NCI-H146 (cell line): ENCODE results near the gene OR1I1.

Source experiments
- DNase-seq: peaks from one replicate; lab custom pipeline; 2025; lab: John Stamatoyannopoulos, UW

OR1I1 gene

GRCh38 chr19:15098460-15098859, 16.4 kb downstream of the OR1I1 start:
- no peak for DNase-seq

- DNase-seq: no peak
Measured at GRCh38 chr19:15099017-15099582, 17.1 kb downstream of the OR1I1 start.

GRCh38 chr19:15101479-15102082, 19.6 kb downstream of the OR1I1 start:
- DNase-seq: peak; percentile 25

DNA sequence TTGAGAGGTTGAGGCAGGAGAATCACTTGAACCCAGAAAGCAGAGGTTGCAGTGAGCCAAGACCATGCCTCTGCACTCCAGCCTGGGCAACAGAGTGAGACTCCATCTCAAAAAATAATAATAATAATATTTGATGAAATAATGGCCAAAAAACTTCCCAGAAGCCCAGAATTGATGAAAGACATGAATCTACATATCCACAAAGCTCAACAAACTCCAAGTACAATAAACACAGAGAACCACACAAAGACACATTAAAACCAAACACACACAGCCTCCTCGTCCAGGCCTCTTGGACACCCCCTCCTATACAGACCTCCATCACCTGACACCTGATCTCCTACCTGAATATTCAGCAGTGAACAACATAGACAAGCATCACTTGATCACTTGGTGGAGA, 22.0 kb downstream of the OR1I1 start:
- no peak for DNase-seq

DNA sequence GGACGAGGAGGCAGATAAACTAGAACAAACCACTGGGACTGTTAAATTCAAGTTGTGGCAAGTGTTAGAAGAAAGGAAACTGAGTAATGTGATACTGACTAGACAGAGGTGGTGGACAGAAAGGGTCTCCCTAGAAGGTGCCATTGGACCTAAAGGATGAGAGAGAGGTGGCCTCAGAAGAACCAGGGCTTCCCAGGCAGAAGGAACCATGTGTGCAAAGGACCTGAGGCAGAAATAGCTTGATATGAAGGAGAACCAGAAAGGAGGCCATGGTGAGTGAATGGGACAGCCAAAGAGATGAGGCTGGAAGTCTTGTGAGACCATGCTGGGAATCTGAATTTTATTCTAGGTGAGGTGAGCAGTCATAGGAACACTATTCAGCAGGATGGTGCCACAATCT, 22.4 kb downstream of the OR1I1 start:
- DNase-seq: no peak

DNA sequence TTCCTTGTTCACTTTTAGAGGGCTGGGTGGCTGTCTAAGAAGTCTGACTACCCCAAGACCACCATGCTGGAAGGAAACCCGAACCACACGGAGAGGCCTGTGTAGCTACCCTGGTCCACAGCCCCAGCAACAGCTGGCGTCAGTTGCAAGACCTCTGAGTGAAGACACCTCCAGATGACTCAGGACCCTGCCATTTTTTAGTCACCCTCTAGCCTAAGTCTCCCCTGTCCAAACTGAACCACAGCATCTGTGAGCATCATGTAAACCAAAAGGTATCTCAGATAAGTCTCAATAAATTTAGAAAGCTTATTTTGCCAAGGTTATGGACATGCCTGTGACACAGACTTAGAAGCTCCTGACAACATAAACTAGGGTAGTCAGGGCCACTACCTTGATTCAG, 23.0 kb downstream of the OR1I1 start:
- DNase-seq: no peak

DNA sequence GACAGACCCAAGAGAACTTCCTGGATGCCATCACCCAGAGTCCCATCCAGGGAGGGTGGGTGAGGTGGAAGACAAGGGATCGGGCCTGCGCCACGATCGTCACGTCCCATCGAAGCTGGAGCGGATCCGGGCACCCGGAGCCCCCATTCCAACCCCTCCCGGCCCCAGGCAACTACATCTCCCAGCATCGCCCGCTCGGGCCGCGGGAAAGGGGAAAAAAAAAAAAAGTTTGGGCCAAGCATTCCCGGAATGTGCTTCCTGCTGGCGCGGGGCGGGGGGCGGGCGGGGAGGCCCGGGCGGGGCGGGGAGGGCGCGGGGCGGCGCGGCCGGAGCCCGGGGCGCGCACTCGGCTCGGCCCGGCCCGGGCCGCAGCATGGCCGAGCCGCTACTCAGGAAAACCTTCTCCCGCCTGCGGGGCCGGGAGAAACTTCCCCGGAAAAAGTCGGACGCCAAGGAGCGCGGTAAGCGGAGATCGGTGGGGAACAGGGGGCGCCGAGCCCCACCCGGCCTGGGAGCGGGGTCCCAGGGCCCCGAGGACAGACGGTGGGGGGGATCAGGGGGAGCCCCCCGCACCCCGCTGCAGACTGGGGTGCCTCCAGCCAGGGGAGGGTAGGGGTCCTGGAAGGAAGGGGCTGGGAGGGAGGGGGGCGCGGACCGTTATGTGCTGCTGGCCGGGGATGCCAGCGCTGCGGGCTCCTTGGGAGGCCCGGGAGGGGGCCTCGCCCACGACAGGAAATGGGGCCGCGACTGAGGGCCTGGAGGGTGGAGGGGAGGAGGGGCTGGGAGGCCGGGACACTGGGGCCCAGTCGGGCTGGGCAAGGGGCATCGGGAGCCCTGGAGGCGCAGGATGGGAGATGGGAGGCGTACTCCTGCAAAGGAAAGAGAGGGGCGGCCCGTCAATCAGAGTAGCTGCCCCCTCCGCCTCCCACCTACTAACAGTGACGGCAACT, 25.3 kb downstream of the OR1I1 start, which contains the start of gene SYDE1:
TSS of gene SYDE1 (plus strand) at position 341 of the 950 bp plus-strand sequence. CDS start at position 374, 33 bp downstream.
- no peak for DNase-seq

DNA sequence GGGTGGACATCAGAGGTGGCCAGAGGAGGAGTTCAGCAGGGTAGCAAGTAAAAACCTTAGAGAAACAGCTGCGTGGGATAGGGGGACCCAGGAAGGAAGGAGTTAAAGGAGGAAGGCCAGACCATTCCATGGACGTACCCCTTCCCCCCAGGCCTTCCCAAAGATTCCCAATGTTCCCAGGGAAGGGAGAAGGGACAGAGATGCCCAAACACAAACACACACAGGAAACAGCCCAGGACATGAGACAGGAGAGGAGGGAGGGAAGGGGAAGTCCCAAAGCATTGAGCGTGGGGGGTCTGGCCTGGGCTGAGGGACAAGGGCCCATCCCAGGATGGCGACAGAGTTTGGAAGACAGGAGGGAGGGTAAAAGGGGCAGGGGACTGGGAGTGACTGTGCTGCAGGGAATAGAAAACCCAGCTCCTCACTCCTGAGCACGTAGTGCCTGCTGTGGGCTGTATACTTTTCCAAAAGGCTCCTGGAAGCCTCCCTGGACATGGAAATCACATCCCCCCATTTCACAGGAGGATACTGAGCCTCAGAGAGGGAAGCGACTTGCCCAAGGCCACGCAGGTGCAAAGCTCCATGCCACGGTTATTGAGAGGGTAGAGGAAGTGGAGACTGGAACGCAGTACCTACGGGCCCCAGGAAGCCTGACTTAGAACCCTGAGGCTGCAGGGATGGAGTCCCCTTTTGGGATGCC, 26.3 kb downstream of the OR1I1 start:
- DNase-seq: no peak

DNA sequence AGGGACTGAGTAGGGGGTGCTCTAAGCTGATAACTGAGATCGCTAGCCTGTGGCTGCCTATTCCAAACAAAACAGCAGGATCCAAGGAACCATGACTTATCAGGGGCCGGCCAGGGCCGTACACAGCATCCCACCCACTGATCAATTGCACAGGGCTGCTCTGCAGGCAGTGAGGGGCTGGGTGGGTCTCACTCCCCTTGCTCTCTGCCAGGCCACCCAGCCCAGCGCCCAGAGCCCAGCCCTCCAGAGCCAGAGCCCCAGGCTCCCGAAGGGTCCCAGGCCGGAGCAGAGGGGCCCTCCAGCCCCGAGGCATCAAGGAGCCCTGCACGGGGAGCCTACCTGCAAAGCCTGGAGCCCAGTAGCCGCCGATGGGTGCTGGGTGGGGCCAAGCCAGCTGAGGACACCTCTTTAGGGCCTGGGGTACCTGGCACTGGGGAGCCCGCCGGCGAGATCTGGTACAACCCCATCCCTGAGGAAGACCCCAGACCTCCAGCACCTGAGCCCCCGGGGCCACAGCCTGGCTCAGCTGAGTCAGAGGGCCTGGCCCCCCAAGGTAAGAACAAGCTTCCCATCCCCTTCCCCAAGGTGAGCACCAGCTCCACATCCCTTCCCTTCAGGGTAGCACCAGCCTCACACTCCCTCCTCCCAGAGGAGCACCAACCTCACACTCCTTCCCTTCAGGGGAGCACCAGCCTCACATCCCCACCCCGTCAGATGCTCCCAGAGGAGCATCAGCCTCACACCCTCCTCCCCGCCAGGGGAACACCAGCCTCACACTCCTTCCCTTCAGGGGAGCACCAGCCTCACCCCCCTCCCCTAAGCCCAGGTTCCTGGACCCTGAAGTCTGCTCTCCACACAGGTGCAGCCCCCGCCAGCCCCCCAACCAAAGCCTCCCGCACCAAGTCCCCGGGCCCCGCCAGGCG, 27.1 kb downstream of the OR1I1 start:
- DNase-seq: no peak

GRCh38 chr19:15109768-15110417, 27.9 kb downstream of the OR1I1 start:
- peak; percentile 65 for DNase-seq

DNA sequence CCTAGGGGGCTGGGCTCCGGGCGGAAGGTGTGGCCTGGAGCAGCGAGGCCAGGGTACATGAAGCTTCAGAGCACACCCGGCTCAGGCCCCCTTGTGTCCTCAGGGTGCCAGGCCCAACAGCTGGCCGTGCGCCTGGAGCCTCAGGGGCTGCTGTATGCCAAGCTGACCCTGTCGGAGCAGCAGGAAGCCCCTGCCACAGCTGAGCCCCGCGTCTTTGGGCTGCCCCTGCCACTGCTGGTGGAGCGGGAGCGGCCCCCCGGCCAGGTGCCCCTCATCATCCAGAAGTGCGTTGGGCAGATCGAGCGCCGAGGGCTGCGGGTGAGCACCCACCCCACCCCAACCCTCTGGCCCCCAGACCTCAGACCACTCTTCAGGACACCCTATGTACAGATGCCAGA, 28.4 kb downstream of the OR1I1 start:
- DNase-seq: peak; percentile 62

- no peak for DNase-seq
Measured at GRCh38 chr19:15111758-15112157, 29.7 kb downstream of the OR1I1 start.

GRCh38 chr19:15112385-15112784, 30.4 kb downstream of the OR1I1 start:
- DNase-seq: no peak

DNA sequence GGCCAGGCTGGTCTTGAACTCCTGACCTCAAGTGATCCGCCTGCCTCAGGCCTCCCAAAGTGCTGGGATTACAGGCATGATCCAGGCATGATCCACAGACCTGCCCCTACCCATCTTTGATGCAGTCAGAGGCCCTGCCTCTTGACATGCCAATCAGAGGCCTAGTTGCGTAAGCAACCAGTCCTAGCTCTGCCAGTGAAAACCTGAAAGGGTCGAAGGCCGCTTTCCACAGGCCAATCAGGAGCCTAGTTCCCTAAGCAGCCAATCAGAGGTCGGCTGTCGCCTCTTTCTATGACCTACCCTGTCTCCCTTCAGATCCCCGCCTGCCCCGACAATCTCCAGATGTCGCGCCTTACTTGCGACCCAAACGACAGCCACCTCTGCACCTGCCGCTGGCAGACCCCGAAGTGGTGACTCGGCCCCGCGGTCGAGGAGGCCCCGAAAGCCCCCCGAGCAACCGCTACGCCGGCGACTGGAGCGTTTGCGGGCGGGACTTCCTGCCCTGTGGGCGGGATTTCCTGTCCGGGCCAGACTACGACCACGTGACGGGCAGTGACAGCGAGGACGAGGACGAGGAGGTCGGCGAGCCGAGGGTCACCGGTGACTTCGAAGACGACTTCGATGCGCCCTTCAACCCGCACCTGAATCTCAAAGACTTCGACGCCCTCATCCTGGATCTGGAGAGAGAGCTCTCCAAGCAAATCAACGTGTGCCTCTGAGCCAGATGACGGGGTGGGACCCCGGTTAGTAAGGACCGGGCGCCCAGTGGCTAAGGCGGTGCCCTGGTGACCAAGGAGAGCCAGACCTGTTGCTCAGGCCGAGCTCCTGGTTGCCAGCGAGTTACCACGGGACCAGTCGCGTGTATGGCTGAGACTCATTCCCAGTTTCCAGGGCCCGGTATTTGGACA, 31.5 kb downstream of the OR1I1 start:
- DNase-seq: no peak

DNA sequence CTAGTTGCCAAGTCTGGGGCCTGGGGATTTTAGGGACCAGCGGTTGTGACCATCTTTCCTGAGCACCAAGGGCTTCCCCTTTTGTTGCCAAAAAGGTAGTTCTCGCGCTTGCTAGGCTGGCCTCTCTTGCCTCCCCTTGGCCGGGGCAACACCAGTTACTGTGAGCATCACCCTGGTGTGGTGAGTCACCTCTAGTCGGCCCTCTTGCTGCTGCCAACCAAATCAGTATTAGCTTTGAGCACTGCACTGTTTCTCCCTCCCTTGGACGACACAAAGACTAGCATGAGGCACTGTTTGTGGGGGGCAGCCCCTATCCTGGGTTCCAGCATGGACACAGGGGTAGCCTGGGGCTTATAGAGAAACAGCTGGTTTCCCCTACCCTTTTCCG, 32.1 kb downstream of the OR1I1 start:
- DNase-seq: no peak

DNA sequence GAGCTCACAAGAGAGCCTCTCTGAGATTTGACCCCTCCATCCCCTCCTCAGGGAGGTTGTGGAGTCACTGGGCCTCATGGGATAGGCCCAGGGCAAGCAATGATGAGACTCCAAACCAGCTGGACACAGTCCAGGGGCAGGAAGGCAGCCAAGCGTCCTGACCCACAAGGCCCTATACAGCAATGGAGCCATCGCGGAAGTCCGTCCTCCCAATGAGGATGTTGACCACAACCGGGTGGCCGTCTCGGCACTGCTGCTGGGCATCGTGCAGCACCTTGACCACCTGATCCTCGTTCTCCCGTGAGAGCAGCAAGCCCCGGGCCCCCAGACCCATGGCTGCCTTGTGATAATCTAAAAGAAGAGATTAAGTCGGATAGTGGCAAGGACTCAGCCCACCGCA, 33.1 kb downstream of the OR1I1 start:
- DNase-seq: no peak

- DNase-seq: no peak
Measured at GRCh38 chr19:15115762-15116615, 34.0 kb downstream of the OR1I1 start.

DNA sequence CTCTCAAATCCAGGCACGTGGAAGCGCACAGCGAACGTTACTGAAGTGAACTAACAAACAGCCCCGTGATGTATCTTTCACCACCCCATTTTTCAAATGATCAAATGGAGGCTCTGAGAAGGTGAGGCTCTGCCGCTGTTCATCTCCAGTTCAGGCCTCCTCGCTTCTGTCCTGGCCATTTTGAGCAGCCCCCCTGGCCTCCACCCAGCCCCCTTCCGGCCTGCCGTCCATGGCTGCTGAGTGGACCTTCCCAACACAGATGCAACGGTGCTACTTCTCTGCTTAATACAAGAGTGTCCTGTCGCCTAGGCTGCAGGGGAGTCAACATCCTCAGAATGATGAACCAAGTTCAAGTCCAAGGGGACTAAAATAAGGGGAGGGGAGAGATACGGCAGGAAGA, 34.8 kb downstream of the OR1I1 start:
- DNase-seq: no peak

DNA sequence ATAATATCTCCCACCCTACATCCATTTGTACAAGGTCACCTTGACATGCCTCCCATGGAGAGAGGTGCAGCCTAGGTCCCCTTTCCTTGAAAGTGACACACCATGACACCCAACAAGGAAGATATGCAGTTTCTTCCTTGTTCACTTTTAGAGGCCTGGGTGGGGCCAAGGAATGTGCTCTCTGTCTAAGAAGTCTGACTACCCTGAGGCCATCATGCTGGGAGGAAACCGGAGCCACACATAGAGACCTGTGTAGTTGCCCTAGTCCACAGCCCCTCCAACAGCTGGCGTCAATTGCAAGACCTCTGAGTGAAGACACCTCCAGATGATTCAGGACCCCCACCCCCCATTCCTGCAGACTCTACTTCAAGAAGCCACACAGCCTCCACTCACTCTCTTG, 36.2 kb downstream of the OR1I1 start:
- DNase-seq: no peak
